Measurements from ENCODE around the gene OSBPL7. TPM values are rescaled to one million over a fixed set of nuclear protein-coding genes. Genes with fewer than 3 reads are reported as not detected.

The OSBPL7 gene
- total and polyA plus RNA-seq, 2 of the 8 experiments (the other 6 are each of a cell fraction or from before 2014, with no cell fraction given): 7.2 to 8.9 TPM

DNA sequence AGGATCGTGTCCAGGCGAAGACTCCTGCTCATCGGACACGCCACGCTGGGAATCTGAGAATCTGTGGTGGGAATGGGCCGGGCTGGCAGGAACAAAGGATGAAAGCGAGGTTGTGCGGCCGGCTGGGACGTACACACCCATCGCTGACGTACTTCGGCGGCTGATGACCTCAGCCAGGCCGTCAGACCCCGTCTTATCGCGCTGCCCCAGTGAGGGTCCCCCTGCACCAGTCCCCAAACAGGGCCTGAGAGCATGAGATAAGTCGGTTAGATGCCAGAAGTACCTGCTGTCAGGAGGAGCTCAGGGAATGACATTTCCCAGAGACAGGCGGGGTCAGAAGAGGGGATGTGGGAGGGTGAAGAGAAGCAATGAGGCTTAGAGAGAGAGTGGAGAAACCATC, 45.3 kb upstream of the OSBPL7 start:
- Histone ChIP-seq H3K23me2 (ENCODE audit: low read depth, low read length) (peaks cover under 1% of the 10 kb centered on the region; the same call in 1 of the 2 replicates), H2BK20ac (ENCODE audit: low read length) (no peak overlapping the region), H3K56ac (replicated peaks; ENCODE audit: insufficient read length, low read depth, low read length) (no peak overlapping the region), H3K79me2 (ENCODE audit: control insufficient read depth in 1 of 2, insufficient read depth in 2 of 2, low read length in 2 of 2) (no peaks in the 10 kb centered on the region), H2BK5ac (ENCODE audit: low read depth, low read length) (no peak overlapping the region), H2BK15ac (ENCODE audit: low read length) (no peak overlapping the region), H3K79me1 (ENCODE audit: low read depth, low read length) (no peaks in the 10 kb centered on the region), H3K4me1 (replicated peaks in 1 of 4; ENCODE audit: control insufficient read depth in 3 of 4, insufficient read depth in 4 of 4, low read length in 3 of 4) (peaks cover 4 to 10% (median 9%) of the 10 kb centered on the region in 4 experiments), H3K27ac (ENCODE audit: low read depth, low read length) (no peak overlapping the region), H3K36me3 (ENCODE audit: control insufficient read depth in 2 of 4, insufficient read depth in 4 of 4, low read length in 3 of 4) (no peaks in the 10 kb centered on the region), H3K18ac (ENCODE audit: extremely low read depth, low read length) (no peak overlapping the region; the same call in 1 of the 2 replicates), H4K5ac (ENCODE audit: insufficient read length, low read depth, low read length) (no peak overlapping the region), H2AK5ac (ENCODE audit: low read depth, low read length) (0 out of 2 replicates have a peak overlapping the region, but pooled peaks have one; percentile 24), H4K8ac (ENCODE audit: extremely low read depth, insufficient read depth, low read length) (no peak overlapping the region), H3K4me3 (ENCODE audit: extremely low read depth in 1 of 4, insufficient read depth in 2 of 4, low read depth in 3 of 4, low read length in 4 of 4) (no peak overlapping the region), H3K14ac (ENCODE audit: insufficient read length) (no peak overlapping the region), H2BK12ac (ENCODE audit: low read depth, low read length) (no peak overlapping the region), H3K9ac (replicated peaks in 1 of 4; ENCODE audit: extremely low read depth in 1 of 4, low read depth in 3 of 4, low read length in 3 of 4) (no peak overlapping the region), H3K4me2 (ENCODE audit: insufficient read depth in 1 of 2, low read depth in 2 of 2, low read length in 2 of 2) (no peak overlapping the region), H3K4ac (replicated peaks; ENCODE audit: insufficient read length, low read depth, low read length) (no peak overlapping the region), H2BK120ac (replicated peaks; ENCODE audit: low read depth, low read length) (no peak overlapping the region), H3K27me3 (replicated peaks in 1 of 4; ENCODE audit: control insufficient read depth in 3 of 4, extremely low read depth in 1 of 4, insufficient read depth in 3 of 4, low read length in 3 of 4) (peaks cover 3 to 19% (median 16%) of the 10 kb centered on the region in 4 experiments; a peak in 5 of 7 replicates), H4K20me1 (replicated peaks in 1 of 2; ENCODE audit: control insufficient read depth in 1 of 2, insufficient read depth in 2 of 2, low read length in 2 of 2) (no peaks in the 10 kb centered on the region), H2AFZ (ENCODE audit: low read length) (no peak overlapping the region), H3K23ac (ENCODE audit: insufficient read length) (no peak overlapping the region), H4K91ac (replicated peaks; ENCODE audit: insufficient read length, low read length) (no peak overlapping the region), H3K9me3 (ENCODE audit: insufficient read depth in 2 of 2, low read depth in 1 of 2, low read length in 1 of 2) (no peaks in the 10 kb centered on the region)
- ChIA-PET POLR2A (ENCODE audit: partially characterized antibody) (interaction anchor here (0.6 to 1.0 kb wide), 2 partner anchors 12 to 27 kb away, joined by 3 read pairs; no protein-coding TSS in a partner anchor), CTCF (ENCODE audit: partially characterized antibody) (interaction anchor here (10.7 kb wide), 1 partner anchor 18 kb away, joined by 257 read pairs; the partner anchor contains the start of genes SCRN2 and SP6)
- FAIRE-seq (no peak), DNase-seq (ENCODE audit: low read depth in 1 of 2, low spot score in 2 of 2) (no peak)
- WGBS, 2 experiments (ENCODE audit: extremely low coverage in 1 of 2, insufficient coverage in 1 of 2, insufficient read length in 1 of 2, insufficient replicate concordance in 2 of 2, low coverage in 1 of 2, low lambda C conversion rate in 2 of 2, missing lambda C conversion rate in 1 of 2): 82% methylated on average over 16 of the region's 20 CpGs; no CpG with 5 or more reads in 1 of the 2 experiments
- TF ChIP-seq EP300 (IDR thresholded peaks at IDR 0.05; ENCODE audit: borderline replicate concordance in 1 of 2, low read depth in 2 of 2, low read length in 2 of 2): no peak
